A673 (cell line): ENCODE results near the gene FAAP20.

ENCODE experiments used
- EZH2 ChIP-seq: fragments of 200-600 bp; sonication (generic); IDR thresholded peaks from 2 replicates; pipeline ENCODE4 v1.6.1; 2017; ENCODE audit warnings: borderline replicate concordance, low read depth, mild to moderate bottlenecking, mixed read lengths, antibody characterized with exemption, low read length; ENCODE audit not compliant: poor library complexity, severe bottlenecking
- TF ChIP-seq, protein P1 (sequence below): fragments of 300-800, 200-600 bp; sonication (generic); conservative IDR thresholded peaks from 2 replicates; pipeline ENCODE4 v1.5.1; 2017; ENCODE audit warnings: low read depth, mild to moderate bottlenecking, antibody characterized with exemption, low read length, moderate library complexity, mixed read lengths

DNA sequence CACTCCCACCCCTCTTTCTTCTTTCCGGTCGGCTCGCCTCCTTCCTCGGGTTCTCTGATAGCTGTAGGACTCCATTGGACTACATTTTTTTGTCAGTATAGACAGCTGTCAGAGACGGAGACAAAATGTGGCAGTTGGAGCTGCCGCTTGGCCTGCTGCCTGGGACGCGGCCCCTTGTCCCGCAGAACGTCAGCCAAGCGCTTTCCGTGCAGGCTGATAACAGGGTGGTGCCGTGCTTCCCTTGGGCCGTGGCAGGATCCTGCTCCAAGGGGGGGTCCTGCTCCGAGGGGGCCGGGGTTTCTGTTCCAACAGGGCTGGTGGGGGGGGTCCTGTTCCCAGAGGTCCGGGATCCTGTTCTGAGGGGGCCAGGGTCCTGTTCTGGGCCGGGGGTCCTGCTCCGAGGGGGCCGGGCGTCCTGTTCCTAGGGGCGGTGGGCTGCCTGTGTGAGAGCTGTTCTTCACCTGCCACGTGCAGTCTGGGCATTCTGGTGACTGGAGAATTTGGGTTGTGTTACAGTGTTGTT, 38.4 kb upstream of the FAAP20 start:
- TF ChIP-seq, protein P1, sequence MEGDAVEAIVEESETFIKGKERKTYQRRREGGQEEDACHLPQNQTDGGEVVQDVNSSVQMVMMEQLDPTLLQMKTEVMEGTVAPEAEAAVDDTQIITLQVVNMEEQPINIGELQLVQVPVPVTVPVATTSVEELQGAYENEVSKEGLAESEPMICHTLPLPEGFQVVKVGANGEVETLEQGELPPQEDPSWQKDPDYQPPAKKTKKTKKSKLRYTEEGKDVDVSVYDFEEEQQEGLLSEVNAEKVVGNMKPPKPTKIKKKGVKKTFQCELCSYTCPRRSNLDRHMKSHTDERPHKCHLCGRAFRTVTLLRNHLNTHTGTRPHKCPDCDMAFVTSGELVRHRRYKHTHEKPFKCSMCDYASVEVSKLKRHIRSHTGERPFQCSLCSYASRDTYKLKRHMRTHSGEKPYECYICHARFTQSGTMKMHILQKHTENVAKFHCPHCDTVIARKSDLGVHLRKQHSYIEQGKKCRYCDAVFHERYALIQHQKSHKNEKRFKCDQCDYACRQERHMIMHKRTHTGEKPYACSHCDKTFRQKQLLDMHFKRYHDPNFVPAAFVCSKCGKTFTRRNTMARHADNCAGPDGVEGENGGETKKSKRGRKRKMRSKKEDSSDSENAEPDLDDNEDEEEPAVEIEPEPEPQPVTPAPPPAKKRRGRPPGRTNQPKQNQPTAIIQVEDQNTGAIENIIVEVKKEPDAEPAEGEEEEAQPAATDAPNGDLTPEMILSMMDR: no peak
- no peak for TF ChIP-seq EZH2
